Neural progenitor cell (in vitro differentiated cells): Measurements from ENCODE around the gene FCMR. TPM values are rescaled to one million over a fixed set of nuclear protein-coding genes. Genes with fewer than 3 reads are reported as not detected.

Experiments used
- DNase-seq: peaks from one replicate; pipeline ENCODE4 v3.0.0-alpha.2; 2016; ENCODE audit warnings: low spot score
- H2AFZ ChIP-seq: fragments of 200-600 bp; sonication (generic); replicated peaks from 2 replicates; pipeline ENCODE4 v1.6.1; 2016; ENCODE audit warnings: antibody characterized with exemption
- H3F3A ChIP-seq: fragments of 200-600 bp; sonication (generic); 2 replicates; pipeline ENCODE4 v1.6.1; 2016; ENCODE audit warnings: antibody characterized with exemption, low read depth
- H3K27ac ChIP-seq: fragments of 200-600 bp; sonication (generic); 2 replicates; pipeline ENCODE4 v1.5.1; 2016; ENCODE audit warnings: mild to moderate bottlenecking
- H3K27me3 ChIP-seq: fragments of 200-600 bp; sonication (generic); 2 replicates; pipeline ENCODE4 v1.6.1; 2016; ENCODE audit warnings: mild to moderate bottlenecking, moderate library complexity
- H3K36me3 ChIP-seq: fragments of 200-600 bp; sonication (generic); 2 replicates; pipeline ENCODE4 v1.5.1; 2016
- H3K4me1 ChIP-seq: fragments of 200-600 bp; sonication (generic); 2 replicates; pipeline ENCODE4 v1.6.1; 2016; ENCODE audit warnings: mixed run types
- H3K4me2 ChIP-seq: fragments of 200-600 bp; sonication (generic); 2 replicates; pipeline ENCODE4 v1.6.1; 2016
- H3K4me3 ChIP-seq: fragments of 200-600 bp; sonication (generic); 2 replicates; pipeline ENCODE4 v1.5.1; 2016
- H3K79me2 ChIP-seq: fragments of 200-600 bp; sonication (generic); 2 replicates; pipeline ENCODE4 v1.6.1; 2016; ENCODE audit warnings: low read depth
- H3K9ac ChIP-seq: fragments of 200-600 bp; sonication (generic); 2 replicates; pipeline ENCODE4 v1.6.1; 2016
- H3K9me3 ChIP-seq: fragments of 200-600 bp; sonication (generic); 2 replicates; pipeline ENCODE4 v1.5.1; 2016; ENCODE audit warnings: low read depth
- H4K20me1 ChIP-seq: fragments of 200-600 bp; sonication (generic); 2 replicates; pipeline ENCODE4 v1.6.1; 2016; ENCODE audit warnings: low read depth
- H3K27ac Mint-ChIP-seq: 3 replicates; pipeline ENCODE4 v1.8.0; 2021; ENCODE audit warnings: mixed read lengths
- H3K27me3 Mint-ChIP-seq: 2 replicates; pipeline ENCODE4 v1.8.0; 2022; ENCODE audit warnings: low read depth, mild to moderate bottlenecking, inconsistent platforms, moderate library complexity, mixed read lengths; ENCODE audit not compliant: insufficient read depth
- H3K36me3 Mint-ChIP-seq: 3 replicates; pipeline ENCODE4 v1.8.0; 2021; ENCODE audit warnings: mixed read lengths
- H3K4me1 Mint-ChIP-seq: 3 replicates; pipeline ENCODE4 v1.8.0; 2021; ENCODE audit warnings: mixed read lengths
- H3K4me3 Mint-ChIP-seq: 3 replicates; pipeline ENCODE4 v1.8.0; 2021; ENCODE audit warnings: mild to moderate bottlenecking, moderate library complexity, mixed read lengths
- H3K9me3 Mint-ChIP-seq: 3 replicates; pipeline ENCODE4 v1.8.0; 2020; ENCODE audit warnings: mixed read lengths
- EZH2 ChIP-seq: fragments of 200-600 bp; sonication (generic); IDR thresholded peaks from 2 replicates; pipeline ENCODE4 v1.6.1; 2017; ENCODE audit warnings: antibody characterized with exemption, mild to moderate bottlenecking, moderate library complexity
- EZH2phosphoT487 ChIP-seq: fragments of 200-600 bp; sonication (generic); IDR thresholded peaks from 2 replicates; pipeline ENCODE4 v1.6.1; 2017; ENCODE audit warnings: antibody characterized with exemption
- total RNA-seq: library from RNA; depleted of rRNA; stranded (reverse); fragments of >200 nt; gene quantifications from 2 replicates; pipeline ENCODE4 v1.2.3, GENCODE V29; 2015; ENCODE audit warnings: low replicate concordance
- TF ChIP-seq, protein P1 (sequence below): fragments of 200-600 bp; sonication (generic); IDR thresholded peaks from 2 replicates; pipeline ENCODE4 v1.5.1; 2017; ENCODE audit warnings: antibody characterized with exemption, mild to moderate bottlenecking

The FCMR gene
- total RNA-seq, 1 donor from 2014 or later = not detected

- Histone ChIP-seq H3K27ac (no peak overlapping the region), H2AFZ (peak overlapping the region; percentile 96), H3K9ac (no peak overlapping the region), H3F3A (peaks cover 10% of the 10 kb centered on the region), H4K20me1 (peaks cover 3% of the 10 kb centered on the region), H3K4me2 (peak overlapping the region; percentile 95), H3K79me2 (no peaks in the 10 kb centered on the region), H3K4me1 (peaks cover 4% of the 10 kb centered on the region), H3K9me3 (no peaks in the 10 kb centered on the region), H3K27me3 (peaks cover 65% of the 10 kb centered on the region), H3K36me3 (no peaks in the 10 kb centered on the region), H3K4me3 (peak overlapping the region; percentile 59)
- TF ChIP-seq EZH2 = peak; percentile 81
- TF ChIP-seq EZH2phosphoT487 = peak; percentile 75
- TF ChIP-seq, protein P1, sequence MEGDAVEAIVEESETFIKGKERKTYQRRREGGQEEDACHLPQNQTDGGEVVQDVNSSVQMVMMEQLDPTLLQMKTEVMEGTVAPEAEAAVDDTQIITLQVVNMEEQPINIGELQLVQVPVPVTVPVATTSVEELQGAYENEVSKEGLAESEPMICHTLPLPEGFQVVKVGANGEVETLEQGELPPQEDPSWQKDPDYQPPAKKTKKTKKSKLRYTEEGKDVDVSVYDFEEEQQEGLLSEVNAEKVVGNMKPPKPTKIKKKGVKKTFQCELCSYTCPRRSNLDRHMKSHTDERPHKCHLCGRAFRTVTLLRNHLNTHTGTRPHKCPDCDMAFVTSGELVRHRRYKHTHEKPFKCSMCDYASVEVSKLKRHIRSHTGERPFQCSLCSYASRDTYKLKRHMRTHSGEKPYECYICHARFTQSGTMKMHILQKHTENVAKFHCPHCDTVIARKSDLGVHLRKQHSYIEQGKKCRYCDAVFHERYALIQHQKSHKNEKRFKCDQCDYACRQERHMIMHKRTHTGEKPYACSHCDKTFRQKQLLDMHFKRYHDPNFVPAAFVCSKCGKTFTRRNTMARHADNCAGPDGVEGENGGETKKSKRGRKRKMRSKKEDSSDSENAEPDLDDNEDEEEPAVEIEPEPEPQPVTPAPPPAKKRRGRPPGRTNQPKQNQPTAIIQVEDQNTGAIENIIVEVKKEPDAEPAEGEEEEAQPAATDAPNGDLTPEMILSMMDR = no peak
- Mint-ChIP-seq H3K27ac (no peak overlapping the region), H3K9me3 (no peaks in the 10 kb centered on the region), H3K27me3 (peaks cover 41% of the 10 kb centered on the region), H3K4me3 (peak overlapping the region; percentile 73), H3K4me1 (peaks cover 3% of the 10 kb centered on the region), H3K36me3 (no peaks in the 10 kb centered on the region)
- peak; percentile 71 for DNase-seq
Observed at GRCh38 chr1:206909161-206909882, 12.4 kb downstream of the FCMR start.

GRCh38 chr1:206908038-206908437 is 13.7 kb downstream of the FCMR start:
- H3K27me3 ChIP-seq = peaks cover 58% of the 10 kb centered on the region
- Mint-ChIP-seq H3K36me3 (no peaks in the 10 kb centered on the region), H3K9me3 (no peaks in the 10 kb centered on the region), H3K27me3 (peaks cover 39% of the 10 kb centered on the region), H3K4me1 (peaks cover 3% of the 10 kb centered on the region), H3K27ac (no peak overlapping the region), H3K4me3 (peak overlapping the region; percentile 53)
- H4K20me1 ChIP-seq = peaks cover 3% of the 10 kb centered on the region
- H3K27ac ChIP-seq = no peak overlapping the region
- H3K4me2 ChIP-seq = no peak overlapping the region
- H3K4me3 ChIP-seq = no peak overlapping the region
- no peaks in the 10 kb centered on the region for H3K36me3 ChIP-seq
- H2AFZ ChIP-seq = no peak overlapping the region
- peaks cover 10% of the 10 kb centered on the region for H3F3A ChIP-seq
- H3K9me3 ChIP-seq = no peaks in the 10 kb centered on the region
- no peak for TF ChIP-seq EZH2
- no peak for TF ChIP-seq EZH2phosphoT487
- TF ChIP-seq, protein P1 = no peak
- H3K9ac ChIP-seq = no peak overlapping the region
- no peak for DNase-seq
- peaks cover 4% of the 10 kb centered on the region for H3K4me1 ChIP-seq
- H3K79me2 ChIP-seq = no peaks in the 10 kb centered on the region

- no peak overlapping the region for H3K27ac ChIP-seq
- H3K9me3 ChIP-seq = no peaks in the 10 kb centered on the region
- no peaks in the 10 kb centered on the region for H3K79me2 ChIP-seq
- H3K36me3 ChIP-seq = no peaks in the 10 kb centered on the region
- no peak overlapping the region for H3K4me2 ChIP-seq
- peaks cover 53% of the 10 kb centered on the region for H3K27me3 ChIP-seq
- Mint-ChIP-seq H3K27ac (no peak overlapping the region), H3K9me3 (no peaks in the 10 kb centered on the region), H3K36me3 (no peaks in the 10 kb centered on the region), H3K27me3 (peaks cover 40% of the 10 kb centered on the region), H3K4me1 (peaks cover 3% of the 10 kb centered on the region), H3K4me3 (no peak overlapping the region)
- H3K9ac ChIP-seq = no peak overlapping the region
- no peak overlapping the region for H2AFZ ChIP-seq
- no peak for TF ChIP-seq EZH2
- TF ChIP-seq, protein P1 = peak; percentile 46
- peaks cover 10% of the 10 kb centered on the region for H3F3A ChIP-seq
- H3K4me3 ChIP-seq = no peak overlapping the region
- DNase-seq = peak; percentile 56
- peaks cover 4% of the 10 kb centered on the region for H3K4me1 ChIP-seq
- H4K20me1 ChIP-seq = peaks cover 3% of the 10 kb centered on the region
Observed at GRCh38 chr1:206907304-206907991, 14.3 kb downstream of the FCMR start.
